Measurements from ENCODE around the gene LYPD6B.

GRCh38 chr2:149015926-149016563, 22.5 kb upstream of the LYPD6B start:
- no peak for TF ChIP-seq CTCF (IDR thresholded peaks at IDR 0.05; ENCODE audit: extremely low read depth in 1 of 2, insufficient read depth in 1 of 2, low read depth in 1 of 2, low read length in 2 of 2)
- no peak for TF ChIP-seq POLR2A (IDR thresholded peaks at IDR 0.05; ENCODE audit: low read depth, low read length)
- TF ChIP-seq MAX (IDR thresholded peaks at IDR 0.05; ENCODE audit: insufficient read depth, insufficient read length), result no peak
- no peak for TF ChIP-seq POLR2AphosphoS5 (IDR thresholded peaks at IDR 0.05; ENCODE audit: insufficient read depth, low read depth, low read length)
- TF ChIP-seq GATA2 (IDR thresholded peaks at IDR 0.05; ENCODE audit: insufficient read depth, insufficient read length, low read depth, low read length), result no peak
- TF ChIP-seq EZH2 (IDR thresholded peaks at IDR 0.05; ENCODE audit: borderline replicate concordance, low read depth, low read length, severe bottlenecking), result no peak
- no peak for TF ChIP-seq JUN (IDR thresholded peaks at IDR 0.05; ENCODE audit: borderline replicate concordance, insufficient read depth, insufficient read length, low read depth)
- no peak for TF ChIP-seq MYC (IDR thresholded peaks at IDR 0.05; ENCODE audit: low read depth, low read length)

All from endothelial cell of umbilical vein (primary cell).